NCI-H146 treated with DMSO at 0.1 percent for 48 hours (cell line): ENCODE data around the gene TEFM.
"Not testable (repeated sequence)": the region's sequence is repeated elsewhere in the genome, so short reads cannot be mapped to it uniquely, and the experiment has no call there.

Source experiments
- DNase-seq: peaks from one replicate; lab custom pipeline; 2025; ENCODE audit not compliant: unreplicated experiment; lab: John Stamatoyannopoulos, UW

TEFM gene

DNA sequence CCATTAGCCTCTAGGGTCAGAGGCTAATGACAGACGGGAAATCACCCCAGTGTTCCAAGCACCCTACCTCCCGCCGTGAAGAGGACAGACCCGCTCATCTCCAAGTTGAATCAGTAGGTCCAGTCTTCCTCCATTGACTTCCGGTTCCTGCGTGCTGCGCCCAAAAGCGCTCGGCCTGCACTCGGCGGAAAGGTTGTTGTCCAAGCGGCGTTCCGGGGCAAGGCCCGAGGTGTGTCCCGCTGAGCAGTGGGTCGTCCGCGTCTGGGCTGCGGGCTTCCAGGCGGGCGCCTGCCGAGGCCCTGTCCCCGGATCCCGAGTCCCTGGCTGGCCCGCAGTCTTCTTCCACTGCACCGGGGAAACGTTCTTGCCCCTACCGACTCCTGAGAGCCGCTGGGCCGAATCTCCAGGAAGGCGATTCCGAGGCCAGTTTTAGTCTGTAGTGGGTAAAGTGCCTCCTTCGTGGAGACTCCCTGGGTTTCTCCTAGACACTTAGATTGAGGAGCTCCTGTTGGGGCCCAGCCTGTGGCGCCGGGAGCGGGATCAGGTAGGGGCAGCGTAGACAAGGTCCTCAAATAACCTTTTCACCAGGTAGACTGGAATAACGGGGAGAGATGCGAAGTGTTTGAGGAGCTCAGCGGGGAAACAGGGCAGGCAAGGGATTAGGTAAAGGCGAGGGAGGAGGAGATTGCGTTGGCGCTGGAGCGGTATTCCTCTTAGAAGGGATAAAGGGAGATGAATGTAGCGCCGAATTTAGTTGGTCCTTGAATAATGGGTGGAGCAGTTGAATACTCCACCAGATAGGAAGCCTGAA, at the start of gene TEFM:
Gene TEFM, minus strand, starts transcription at position 138 of the 811 bp plus-strand sequence. Its CDS starts 40 bp downstream, at position 98.
- DNase-seq = peak; percentile 60

DNA sequence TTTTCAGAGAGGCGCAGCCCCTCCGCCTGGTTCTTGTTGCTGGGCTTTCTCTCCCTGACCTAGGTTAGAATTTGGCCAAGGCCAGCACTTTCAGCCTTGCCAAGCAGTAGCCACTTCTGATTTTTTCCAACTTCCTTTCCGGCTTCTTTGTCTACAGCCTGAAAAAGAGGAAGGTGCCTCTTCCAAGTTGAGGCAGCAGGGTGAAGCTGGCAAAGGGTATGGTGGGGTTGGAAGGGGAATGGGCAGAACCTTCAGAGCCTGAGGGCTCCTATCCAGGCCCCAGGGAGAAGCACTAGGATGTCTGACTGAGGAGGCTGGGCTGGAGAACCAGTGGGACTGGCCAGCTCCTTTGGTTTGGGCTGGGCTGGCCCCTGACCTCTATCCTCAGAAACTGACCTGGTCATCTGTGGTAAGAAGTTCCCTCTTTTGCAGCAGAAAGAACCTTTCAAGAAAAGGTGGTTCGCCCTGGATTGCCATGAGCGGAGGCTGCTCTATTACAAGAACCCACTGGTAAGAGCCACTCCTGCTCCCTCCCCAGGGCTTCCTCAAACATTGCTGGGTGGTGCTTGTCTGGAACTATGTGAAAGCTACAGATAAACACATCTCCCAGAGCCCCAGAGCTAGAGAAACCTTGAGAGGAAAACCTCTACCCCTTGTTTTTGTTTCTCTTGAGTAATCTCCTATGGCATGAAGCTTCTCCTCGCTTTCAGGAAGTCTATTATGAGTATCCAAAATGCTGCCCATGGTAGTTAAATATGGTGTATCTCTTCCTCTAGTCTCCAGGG, 48.2 kb upstream of the TEFM start:
- no peak for DNase-seq

GRCh38 chr17:30952638-30953393, 46.8 kb upstream of the TEFM start:
- no peak for DNase-seq

DNA sequence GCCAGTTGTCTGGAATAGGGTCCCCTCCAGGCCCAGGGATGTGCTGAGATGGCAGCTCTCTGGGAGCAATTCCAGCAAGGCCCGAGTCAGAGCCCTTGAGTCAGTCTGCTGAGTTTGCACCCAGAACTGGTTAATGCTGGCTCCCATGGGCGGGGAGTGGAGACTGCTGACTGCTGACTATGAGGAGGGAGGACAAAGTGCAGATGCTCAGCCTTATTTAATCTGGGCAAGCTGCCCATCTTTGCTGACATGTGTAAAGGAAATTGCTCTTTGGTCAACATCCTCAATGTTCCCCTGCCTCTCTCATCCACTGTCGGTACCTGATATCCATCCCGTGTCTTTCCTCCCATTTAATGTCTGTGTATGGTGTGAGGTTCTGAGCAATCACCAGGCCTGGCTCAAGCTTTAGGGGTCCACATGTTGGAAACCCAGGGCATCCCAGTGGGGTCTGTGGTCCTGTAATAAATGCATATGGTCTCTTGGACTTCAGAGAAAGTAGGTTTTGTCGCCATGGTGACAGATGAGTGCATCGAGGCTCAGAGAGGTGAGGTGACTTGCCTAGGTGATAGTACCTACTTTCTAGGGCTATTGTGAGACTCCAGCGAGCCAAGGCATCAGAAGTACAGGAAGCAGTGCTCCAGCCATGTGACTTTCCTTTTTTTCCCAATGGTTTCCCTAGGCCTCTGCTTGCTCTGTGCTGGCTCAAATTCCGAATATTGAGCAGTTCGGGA, 44.8 kb upstream of the TEFM start:
- peak; percentile 75 for DNase-seq

DNA sequence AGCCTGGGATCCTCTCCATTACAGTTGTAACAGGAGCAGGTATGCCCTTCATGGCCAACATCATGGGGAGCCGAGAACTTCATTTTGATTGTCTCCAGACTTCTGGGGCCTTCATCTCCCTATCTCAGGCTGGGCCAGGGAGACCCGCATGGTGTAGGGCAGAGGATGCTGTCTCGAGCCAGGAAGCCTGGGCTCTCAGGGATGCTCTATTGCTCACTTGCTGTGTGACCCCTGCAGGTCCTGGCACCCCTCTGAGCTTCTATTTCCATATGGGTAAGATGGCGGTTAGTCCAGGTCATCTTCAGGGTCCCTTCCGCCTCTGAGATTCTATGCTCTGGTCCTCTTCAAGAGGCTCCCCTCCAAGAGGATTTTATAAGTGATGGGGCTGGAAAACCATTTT, 44.2 kb upstream of the TEFM start:
- no peak for DNase-seq

- DNase-seq = no peak
Measured at GRCh38 chr17:30947796-30948195, 41.8 kb upstream of the TEFM start.

DNA sequence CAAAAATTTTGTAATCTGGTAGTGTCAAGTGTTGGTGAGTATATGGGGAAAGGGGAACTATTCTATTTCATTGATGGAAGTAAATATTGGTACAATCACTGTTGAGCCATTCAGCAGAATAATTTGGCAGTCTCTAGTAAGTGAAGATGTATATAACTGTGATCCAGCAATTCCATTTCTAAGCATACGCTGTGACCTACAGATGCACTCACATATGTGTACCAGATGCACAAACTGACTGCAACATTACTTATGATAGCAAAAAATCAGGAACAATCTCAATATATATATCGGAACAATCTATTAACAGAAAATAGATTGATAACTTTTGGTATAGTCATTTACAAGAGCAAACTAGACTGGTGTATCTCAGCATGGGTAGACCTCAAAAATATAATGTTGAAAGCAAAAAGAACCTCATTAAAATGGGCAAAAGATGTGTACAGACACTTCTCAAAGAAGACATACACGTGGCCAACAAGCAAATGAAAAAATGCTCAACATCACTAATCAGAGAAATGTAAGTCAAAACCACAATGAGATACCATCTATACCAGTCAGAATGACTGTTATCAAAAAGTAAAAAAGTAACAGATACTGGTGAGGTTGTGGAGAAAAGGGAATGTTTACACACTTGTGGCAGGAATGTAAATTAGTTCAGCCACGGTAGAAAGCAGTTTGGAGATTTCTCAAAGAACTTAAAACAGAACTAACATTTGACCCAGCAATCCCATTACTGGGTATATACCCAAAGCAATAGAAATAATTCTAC, 36.5 kb upstream of the TEFM start:
- no peak for DNase-seq

- DNase-seq = no peak
Measured at GRCh38 chr17:30939051-30939689, 33.1 kb upstream of the TEFM start.

DNA sequence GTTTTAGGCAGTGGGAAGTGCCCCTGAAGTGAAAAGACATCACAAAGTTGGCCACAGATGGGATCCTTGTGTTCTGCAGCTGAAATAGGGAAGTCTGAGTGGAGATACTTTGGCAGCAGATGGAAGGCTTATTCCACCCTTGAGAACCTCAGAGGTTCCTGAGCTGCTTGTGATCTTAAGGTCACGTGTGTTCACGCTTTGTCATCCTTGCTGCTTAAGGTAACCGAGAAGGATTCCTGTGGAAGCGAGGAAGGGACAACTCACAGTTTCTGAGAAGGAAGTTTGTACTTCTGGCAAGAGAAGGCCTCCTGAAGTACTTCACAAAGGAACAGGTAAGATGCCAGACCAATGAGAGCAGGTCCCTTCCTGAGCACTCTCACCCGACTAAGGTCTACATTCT, 27.9 kb upstream of the TEFM start:
- no peak for DNase-seq

- DNase-seq = not testable (repeated sequence)
Measured at GRCh38 chr17:30931582-30931981, 25.5 kb upstream of the TEFM start.

DNA sequence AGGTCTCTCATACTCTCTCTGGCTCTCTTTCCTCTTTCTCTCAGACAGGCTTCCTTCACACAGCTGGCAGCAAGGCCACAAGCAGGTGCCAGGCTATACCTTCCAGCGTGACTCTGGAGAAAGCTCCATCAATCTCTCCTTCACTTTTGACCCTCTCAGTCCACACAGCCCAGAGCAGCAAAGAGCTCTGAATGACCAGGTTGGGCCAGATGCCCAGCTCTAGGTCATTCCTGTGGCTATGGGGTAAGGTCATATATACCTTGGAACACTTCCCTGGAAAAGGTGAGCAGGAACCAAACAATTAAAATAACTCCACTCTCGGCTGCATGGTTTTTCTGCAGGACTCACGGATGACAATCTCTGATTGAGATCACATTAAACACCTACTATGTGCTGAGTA, 24.5 kb upstream of the TEFM start:
- no peak for DNase-seq

DNA sequence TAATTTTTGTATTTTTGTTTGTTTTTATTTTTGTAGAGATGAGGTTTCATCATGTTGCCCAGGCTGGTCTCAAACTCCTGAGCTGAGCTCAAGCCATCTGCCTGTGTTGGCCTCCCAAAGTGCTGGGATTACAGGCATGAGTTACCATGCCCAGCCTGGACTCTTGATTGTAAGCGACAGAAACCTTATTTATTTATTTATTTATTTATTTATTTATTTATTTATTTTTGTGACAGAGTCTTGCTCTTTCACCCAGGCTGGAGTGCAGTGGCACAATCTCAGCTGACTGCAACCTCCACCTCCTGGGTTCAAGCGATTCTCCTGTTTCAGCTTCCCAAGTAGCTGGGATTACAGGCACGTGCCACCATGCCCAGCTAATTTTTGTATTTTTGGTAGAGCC, 23.8 kb upstream of the TEFM start:
- not testable (repeated sequence) for DNase-seq

DNA sequence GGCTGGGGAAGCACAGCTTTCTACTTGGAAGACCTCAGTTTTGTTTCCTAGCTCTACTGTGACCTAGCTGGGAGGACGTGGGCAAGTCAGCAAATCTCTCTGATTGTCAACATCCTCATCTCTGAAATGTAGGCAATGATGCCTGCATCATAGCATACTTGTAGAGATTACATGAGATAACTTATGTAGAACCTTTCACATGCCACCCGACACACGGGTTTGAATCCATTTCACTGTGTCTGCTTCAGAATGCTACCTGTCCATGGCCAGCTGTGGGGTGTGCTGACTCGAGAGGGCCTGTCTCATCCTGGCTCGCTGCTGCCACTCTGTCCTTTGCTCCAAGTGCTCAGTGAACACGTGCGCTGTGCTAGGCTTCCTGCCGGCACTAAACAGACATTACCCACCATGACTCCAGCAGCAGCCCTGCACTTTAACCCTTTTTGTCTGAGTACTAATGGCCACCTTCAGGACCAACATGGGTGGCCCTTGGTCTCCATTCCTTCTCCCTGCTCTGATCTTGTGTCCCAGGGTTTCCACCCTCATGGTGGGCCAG, 23.1 kb upstream of the TEFM start:
- DNase-seq = no peak

- no peak for DNase-seq
Measured at GRCh38 chr17:30928584-30928983, 22.5 kb upstream of the TEFM start.

GRCh38 chr17:30927756-30928155, 21.7 kb upstream of the TEFM start:
- DNase-seq = no peak

- no peak for DNase-seq
Measured at GRCh38 chr17:30926516-30926915, 20.5 kb upstream of the TEFM start.

- DNase-seq = no peak
Measured at GRCh38 chr17:30924341-30924740, 18.3 kb upstream of the TEFM start.

DNA sequence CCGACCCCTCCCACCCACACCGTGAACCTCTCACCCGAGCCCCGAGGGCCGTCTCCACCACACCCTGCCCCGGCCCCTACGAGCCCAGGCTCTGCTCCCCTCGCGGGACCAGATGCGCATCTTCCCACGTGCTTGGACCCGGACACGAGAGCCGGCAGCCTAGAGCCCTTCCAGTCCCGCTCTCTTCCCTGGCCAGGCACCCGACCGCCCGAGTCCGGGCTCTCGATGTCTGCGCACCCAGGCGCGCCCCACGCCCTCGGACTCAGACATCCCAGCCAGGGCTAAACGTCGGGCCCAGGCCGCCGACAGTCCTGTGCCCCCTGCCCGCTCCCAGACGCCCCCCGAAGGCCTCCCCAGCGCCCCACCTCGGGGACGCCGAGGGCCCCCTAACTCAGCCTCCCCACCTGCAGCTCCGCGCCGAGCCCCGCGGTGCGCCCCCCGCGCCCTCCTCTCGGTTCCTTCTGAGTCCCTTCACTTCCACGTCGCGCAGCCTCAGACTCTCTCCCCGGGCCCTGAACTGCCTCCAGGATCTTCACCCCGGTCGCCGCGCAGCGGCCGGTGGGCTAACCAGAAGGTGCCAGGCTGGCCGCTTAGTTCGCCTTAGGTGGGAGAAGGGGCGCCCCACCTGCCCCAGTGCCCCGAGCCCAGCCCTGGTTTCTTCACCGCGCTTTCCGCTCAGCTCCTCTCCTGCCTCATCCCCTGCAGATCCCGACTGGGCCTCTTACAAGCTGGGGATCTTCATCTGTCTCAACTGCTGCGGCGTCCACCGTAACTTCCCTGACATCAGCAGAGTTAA, 16.4 kb upstream of the TEFM start:
- no peak for DNase-seq
